GM18867 (cell line): ENCODE results near the gene RPL34.
A peak's percentile ranks its signal among the peaks of the same experiment; 100 is the strongest.

ENCODE experiments used
- ATAC-seq: cut with Tn5 transposase; IDR thresholded peaks from one replicate; pipeline ENCODE4 v1.9.1; 2021; ENCODE audit warnings: mild to moderate bottlenecking, moderate library complexity; ENCODE audit not compliant: unreplicated experiment

RPL34 gene

DNA sequence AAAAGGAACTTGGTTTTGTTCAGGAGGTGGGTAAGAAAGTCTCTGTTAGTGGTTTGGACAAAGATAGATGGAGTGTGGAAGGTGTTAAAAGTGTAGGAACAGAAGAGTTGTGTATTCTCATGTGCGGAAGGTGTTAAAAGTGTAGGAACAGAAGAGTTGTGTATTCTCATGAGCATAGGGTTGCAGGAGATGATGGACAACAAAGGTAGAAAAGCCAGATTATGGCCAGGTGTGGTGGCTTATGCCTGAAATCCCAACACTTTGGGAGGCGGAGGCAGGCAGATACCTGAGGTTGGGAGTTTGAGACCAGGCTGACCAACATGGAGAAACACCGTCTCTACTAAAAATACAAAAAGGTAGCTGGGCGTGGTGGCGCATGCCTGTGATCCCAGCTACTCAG, 2.5 kb downstream of the RPL34 start:
- no peak for ATAC-seq

DNA sequence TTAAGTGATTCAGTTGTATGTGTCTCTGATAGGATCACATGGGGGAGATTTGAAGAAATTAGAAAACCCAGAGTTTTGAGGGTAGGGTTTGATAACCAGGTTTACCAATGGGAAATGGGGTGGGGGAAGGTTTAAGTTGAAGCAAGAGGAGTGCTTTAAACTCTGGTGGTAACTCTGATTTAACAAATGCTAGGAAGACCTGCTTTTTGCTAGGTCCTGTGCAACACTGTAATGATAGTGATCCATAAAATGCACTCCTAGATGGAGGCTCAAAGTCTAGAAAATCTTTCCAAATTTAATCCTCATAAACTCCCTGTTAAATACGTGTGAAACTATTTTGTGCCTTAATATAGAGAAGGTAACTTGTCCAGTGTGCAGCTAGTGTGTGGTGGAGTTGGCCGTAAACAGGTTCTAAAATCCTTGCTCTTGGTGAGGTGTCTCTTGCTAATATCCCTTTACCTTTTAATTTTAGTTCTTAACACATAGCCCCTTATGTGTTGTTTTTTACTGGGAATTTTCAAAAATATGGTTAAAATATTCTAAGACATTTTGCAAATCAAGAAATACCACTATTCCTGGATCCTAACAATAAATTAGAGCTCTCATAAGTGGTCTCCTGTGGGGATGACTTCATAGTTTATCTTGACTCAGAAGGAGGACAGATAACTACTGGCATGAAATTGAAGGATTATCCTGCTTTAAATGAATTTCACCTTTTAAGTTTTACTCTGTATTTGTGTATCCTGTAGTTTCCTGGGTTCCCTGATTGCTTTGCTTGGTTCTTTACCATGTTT, 4.1 kb downstream of the RPL34 start:
- no peak for ATAC-seq

DNA sequence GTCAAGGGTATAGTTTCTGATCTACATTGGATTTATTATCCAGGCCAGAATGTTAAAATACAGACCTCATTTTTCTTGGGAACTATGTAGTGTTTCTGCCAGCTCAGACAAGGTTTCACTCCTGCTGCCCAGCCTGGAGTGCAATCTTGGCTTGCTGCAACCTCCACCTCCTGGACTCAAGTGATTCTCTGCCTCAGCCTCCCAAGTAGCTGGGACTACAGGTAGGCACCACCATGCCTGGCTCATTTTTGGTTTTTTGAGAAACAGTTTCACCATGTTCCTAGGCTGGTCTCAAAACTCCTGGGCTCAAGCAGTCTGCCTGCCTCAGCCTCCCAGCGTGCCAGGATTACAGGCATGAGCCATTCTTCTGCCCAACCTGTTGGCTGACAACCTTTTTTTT, 5.7 kb downstream of the RPL34 start:
- ATAC-seq, result no peak

DNA sequence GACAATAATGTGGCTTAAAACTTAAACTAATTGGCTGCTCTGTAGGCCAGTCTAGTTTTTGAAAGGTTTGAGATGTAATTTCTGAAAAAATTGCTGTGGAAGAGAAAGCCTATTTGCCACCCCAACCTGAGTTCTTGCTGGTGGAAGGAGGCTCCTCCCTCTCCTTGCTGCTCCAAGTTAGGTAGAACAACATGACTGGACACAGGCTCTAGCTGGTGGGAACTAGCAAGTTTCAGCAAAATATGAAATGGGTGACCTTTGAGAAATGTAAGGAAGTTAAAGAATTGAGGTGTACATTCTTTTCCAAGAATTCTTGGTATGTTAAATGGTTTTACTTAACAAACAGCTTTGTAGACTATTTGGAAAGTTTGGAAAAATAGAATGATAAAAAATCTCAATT, 8.0 kb downstream of the RPL34 start:
- no peak for ATAC-seq

DNA sequence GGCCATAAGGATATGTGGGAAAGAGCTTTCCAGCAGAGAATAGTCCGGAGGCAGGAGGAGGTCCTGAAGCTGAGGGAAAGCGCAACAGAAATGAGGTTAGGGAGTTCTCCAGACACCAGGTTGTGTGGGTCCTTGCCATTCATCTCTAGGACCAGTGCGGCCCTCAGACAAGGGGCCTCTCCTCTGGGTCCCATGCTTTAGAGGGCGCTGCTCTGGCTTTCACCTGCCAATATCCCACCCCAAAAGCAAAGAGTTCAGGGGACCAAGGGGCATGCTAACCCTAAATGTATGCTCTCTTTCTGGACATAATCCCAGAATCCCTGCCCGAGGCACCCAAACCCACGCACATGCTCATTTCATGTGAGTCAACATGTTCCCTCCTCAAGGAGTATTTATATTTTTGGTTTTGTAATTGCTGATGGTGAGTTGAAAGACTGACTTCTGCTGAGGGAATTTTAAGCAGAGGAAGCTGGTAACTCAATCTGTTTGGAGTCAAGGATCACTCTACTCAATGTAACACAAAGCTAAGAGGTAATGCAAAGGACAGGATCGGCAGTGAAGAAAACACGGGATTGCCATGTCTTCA, 14.8 kb downstream of the RPL34 start:
- ATAC-seq, result no peak

DNA sequence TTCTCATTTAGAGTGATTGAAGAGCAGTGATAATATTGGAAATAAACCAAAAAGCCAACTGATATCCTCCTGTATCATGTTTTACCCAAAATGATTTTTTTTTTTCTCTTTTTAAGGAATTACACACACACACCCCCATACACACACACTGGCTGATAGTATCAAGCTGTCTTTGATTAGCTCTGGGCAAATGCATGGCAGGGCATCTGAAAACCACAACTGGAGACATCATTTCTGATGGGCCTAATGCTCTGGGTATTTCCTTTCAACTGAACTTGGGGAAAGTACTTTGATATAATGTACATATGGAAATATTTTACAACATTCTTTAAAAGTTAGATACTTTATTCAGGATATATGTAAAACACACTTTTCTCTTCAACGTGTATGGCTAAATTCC, 15.9 kb downstream of the RPL34 start:
- no peak for ATAC-seq

DNA sequence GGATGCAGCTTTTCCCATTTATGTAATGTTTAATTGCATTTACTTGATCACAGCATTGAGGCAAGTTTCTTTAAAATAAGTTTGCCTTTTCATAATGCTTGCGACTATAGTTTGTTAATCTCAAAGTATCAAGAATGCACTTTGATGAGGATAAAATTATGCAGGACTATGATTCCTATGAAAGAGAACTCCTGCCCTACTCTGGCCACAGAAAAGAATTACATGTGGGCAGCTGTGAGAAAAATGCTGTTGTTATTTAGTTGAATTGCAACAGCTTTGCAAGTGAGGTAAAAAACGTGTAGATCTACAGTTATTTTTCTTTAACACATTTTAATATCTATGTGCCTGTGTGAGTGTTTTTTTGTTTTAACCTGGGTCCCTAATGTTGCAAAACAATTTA, 17.5 kb downstream of the RPL34 start:
- ATAC-seq, result no peak

DNA sequence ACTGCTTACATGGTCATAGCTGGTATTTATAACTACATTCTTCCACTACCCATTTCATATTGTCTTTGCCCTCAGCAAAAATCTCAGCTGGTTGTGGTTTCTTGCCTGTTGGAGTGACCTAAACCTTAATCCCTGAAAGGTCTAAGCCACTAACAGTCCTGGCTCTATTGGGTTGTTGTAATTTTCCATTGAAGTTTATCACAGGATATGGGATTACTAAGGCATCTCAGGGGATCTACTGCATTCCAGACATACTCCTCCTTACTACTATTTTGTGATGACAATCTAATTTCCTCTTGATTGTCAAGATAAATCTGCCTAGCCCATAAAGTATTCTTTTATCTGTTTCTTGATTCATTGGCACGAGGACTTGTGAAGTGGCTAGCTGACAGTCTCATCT, 23.9 kb downstream of the RPL34 start:
- ATAC-seq, result no peak

DNA sequence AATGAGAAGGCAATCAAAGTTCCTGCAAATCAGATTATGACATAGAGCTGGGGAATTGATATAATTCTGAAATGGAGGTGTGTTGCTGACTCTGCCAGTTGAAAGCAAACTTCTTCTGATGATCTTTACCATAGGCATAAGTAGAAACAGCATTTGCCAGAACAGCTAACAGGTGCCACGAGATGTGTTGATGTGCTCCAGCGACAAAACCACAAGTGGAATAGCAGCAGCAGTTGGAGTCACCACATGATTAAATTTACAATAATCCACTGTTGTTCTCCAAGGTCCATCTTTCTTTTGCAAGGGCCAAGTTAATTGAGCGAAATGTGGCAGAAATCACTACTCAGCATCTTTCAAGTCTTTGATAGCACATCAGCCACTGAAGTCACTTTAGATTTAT, 26.3 kb downstream of the RPL34 start:
- no peak for ATAC-seq

DNA sequence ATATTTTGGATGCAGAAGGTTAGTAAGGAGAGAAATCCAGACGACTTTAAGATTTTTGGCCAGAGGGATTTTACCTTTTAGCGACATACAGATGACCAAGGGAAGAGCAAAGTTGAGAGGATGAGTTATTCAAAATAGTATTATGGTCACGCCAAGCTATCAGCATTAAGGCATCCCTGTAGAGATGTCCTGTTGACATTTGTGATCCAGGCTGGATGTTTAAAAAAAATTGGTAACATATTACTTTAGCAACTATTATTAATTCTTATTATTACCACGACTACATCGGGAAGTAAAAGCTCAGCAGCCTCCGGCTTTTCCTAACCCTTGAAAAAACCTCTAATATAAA, 29.5 kb downstream of the RPL34 start:
- peak; percentile 14 for ATAC-seq

DNA sequence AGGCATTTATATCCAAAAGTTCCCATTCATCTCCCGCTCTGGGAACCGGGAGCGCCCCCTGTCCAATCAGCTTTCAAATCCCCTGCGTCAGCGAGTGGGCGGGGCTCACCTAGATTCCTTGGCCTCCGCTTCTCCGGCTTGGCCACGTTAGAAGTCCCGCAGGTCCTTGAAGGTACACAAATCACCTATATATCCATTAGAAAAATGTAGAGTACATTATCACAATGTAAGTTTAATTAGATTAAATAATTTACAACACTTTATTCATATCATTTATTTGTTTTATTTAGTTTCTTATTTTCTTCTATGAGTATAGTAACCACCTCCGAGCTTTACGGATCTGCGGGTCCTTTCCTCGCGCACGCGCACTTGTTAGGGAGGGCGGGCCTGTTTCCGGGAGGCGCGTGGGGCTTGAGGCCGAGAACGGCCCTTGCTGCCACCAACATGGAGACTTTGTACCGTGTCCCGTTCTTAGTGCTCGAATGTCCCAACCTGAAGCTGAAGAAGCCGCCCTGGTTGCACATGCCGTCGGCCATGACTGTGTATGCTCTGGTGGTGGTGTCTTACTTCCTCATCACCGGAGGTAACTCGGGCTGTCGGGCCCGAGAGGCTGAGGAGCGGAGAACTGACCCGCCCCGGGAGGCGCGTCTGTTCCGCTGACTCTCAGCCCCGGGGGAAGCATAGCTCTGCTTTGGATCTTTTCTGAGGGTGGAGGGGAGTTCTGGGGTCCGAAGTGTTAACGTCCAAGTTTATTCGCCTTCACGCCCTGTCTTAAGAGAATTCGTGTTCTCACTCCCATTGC, 30.0 kb downstream of the RPL34 start, which contains the start of gene OSTC:
Gene OSTC (plus strand): TSS at position 388 of the 802 bp plus-strand sequence. CDS start 57 bp downstream, at position 445.
- ATAC-seq, result peak; percentile 90

DNA sequence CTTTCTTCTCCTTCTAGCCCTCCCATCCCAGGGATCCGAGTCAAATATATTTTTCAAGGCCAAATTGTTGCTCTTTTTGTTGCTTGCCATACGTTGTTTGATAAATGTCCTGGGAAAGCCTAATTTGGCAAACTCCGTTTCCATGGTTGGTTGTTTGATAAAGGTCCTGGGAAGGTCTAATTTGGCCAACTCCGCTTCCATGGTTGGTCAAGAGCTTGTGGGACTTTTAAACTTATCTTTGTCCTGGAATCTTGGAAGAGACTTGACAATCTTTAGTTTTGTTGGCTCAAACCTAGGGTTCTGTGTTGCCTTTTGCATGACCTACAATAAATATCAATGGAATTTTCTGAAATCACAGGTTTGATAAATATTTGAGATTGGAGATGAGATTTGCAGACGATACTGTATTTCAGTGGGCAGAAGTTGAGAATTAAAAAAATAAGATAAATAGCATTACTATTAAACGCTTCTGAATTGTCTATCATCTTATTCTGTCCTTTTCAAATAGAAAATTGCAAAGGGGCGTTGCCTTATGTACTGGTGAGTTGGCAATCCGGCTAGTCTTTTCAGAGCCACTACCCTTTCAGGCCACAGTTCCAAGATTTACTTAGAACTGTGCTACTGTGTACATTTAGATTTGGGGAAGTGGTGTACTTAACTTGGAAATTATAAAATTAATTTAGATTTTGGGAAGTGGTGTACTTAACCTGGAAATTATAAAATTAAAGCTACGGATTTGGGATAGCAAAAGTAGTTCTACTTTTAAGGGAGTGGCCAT, 30.8 kb downstream of the RPL34 start:
- peak; percentile 32 for ATAC-seq

DNA sequence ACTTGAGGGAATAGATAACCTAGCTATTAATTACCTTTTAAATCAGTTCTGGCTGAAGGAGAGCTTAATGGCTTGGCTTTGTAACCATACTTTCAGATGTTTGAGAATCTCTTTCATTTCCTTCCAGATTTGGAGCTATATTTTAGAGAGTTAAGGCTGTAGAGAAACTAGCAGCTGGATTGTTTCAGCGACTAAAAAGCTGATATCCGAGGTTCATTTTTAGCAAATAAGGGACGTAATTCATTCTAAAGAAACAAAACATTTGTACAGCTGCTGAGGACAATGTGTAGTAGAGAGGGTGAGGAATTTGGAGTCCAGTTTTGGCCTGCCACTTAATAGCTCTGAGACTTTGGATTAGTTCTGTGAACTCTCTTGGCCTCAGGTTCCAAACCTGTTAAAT, 42.3 kb downstream of the RPL34 start:
- ATAC-seq, result no peak

DNA sequence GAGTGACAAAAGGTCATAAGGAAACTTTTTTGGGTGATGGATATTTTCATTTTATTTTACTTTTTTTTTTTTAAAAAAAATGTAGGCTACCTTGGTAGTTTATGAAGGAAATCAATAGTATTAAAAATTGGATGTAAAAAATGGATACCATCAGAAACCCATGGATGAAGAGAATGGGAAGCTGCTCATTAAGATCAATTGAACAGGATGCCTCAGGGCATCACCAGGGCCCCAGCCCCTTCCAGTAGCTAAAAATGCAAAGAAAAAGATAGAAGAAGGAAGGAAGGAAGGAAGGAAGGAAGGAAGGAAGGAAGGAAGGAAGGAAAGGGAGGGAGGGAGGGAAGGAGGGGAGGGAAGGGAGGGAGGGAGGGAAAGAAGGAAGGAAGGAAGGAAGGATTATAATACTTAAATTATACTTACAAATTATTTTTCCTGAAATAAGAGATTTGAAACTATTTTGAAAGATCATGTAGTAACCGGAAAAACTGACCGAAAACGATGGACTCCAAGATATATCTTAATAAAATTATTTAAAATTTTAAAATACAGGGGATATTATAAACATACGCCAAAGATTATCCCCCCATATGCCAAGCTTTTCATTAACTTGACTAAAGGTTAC, 54.1 kb downstream of the RPL34 start:
- no peak for ATAC-seq
